Measurements from ENCODE around the gene ST3GAL4. TPM values are rescaled to one million over a fixed set of nuclear protein-coding genes. Genes with fewer than 3 reads are reported as not detected.

The ST3GAL4 gene
- total RNA-seq, 1 experiment from 2014 or later: 11.2 TPM

DNA sequence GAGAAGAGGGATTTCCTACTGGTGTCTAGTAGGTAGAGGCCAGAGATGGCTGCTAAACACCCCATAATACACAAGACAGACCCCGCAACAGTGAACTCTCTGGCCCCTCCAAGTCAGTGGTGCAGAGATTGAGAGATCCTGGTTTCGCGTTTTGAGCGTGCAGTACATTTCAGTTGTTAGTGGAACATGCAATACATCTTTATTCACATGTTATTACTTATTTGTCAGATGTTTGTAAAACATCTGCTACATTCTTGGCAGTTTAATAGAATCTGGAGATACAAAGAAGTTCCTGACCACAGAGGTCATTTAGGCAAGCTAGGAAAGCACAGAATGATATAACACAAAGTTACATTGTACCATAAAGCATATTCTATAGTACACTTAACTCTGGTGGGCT, 41.5 kb downstream of the ST3GAL4 start:
- CTCF ChIA-PET: no interaction called here
- TF ChIP-seq, protein P1, sequence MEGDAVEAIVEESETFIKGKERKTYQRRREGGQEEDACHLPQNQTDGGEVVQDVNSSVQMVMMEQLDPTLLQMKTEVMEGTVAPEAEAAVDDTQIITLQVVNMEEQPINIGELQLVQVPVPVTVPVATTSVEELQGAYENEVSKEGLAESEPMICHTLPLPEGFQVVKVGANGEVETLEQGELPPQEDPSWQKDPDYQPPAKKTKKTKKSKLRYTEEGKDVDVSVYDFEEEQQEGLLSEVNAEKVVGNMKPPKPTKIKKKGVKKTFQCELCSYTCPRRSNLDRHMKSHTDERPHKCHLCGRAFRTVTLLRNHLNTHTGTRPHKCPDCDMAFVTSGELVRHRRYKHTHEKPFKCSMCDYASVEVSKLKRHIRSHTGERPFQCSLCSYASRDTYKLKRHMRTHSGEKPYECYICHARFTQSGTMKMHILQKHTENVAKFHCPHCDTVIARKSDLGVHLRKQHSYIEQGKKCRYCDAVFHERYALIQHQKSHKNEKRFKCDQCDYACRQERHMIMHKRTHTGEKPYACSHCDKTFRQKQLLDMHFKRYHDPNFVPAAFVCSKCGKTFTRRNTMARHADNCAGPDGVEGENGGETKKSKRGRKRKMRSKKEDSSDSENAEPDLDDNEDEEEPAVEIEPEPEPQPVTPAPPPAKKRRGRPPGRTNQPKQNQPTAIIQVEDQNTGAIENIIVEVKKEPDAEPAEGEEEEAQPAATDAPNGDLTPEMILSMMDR (IDR thresholded peaks at IDR 0.05; ENCODE audit: insufficient read depth in 1 of 2, low read depth in 1 of 2, low read length in 1 of 2, severe bottlenecking in 1 of 2, unreplicated experiment in 1 of 2): no peak

DNA sequence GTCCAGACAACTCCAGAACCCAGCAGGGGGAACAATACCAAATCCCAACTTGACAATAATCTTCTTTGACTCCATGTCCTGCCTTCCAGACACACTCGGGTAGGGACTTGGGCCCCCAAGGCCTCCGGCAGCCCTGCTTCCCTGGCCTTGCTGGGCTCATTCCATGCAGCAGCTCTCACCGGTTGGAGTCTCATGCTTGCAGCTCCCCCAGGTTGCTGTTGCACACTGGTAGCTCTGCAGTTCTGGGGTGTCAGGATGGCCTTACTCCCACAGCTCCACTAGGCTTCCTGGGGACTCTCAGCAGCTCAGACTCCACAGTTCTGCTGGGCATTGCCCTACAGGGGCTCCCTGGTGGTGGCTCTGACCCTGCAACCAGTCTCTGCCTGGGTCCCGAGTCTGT, 42.8 kb downstream of the ST3GAL4 start:
- H3K9me3 Mint-ChIP-seq (ENCODE audit: unreplicated experiment): no peaks in the 10 kb centered on the region
- no peak for DNase-seq
- peaks cover 2% of the 10 kb centered on the region for H3K4me1 Mint-ChIP-seq (ENCODE audit: low read depth, unreplicated experiment)
- no peak overlapping the region for H3K27ac Mint-ChIP-seq (ENCODE audit: unreplicated experiment)
- H3K36me3 Mint-ChIP-seq (ENCODE audit: insufficient read depth, unreplicated experiment): no peaks in the 10 kb centered on the region
- Histone ChIP-seq H3K27me3 (replicated peaks; ENCODE audit: control insufficient read depth, insufficient read depth, low read length) (no peaks in the 10 kb centered on the region), H3K36me3 (ENCODE audit: control insufficient read depth, insufficient read depth, low read length) (no peaks in the 10 kb centered on the region), H3K4me1 (peaks cover 9% of the 10 kb centered on the region), H3K4me3 (ENCODE audit: low read depth, low read length) (no peak overlapping the region), H3K9me3 (peaks cover 2% of the 10 kb centered on the region; the same call in 1 of the 2 replicates)
- POLR2A ChIA-PET: no interaction called here
- H3K27me3 Mint-ChIP-seq (ENCODE audit: insufficient read depth, unreplicated experiment): no peaks in the 10 kb centered on the region
- intact Hi-C loops (cut with micrococcal nuclease; ENCODE audit: unreplicated experiment): no loop called here
- TF ChIP-seq, protein P1 (IDR thresholded peaks at IDR 0.05; ENCODE audit: insufficient read depth in 1 of 2, low read depth in 1 of 2, low read length in 1 of 2, severe bottlenecking in 1 of 2, unreplicated experiment in 1 of 2): no peak
- no TSS peak for BruUV-seq (replicated peaks)
- H3K4me3 Mint-ChIP-seq (ENCODE audit: unreplicated experiment): no peak overlapping the region
- CTCF ChIA-PET: no interaction called here

More for the DNA sequence above, 41.5 kb downstream of the ST3GAL4 start:
- DNase-seq: no peak
- Histone ChIP-seq H3K4me1 (no peaks in the 10 kb centered on the region), H3K27me3 (replicated peaks; ENCODE audit: control insufficient read depth, insufficient read depth, low read length) (no peaks in the 10 kb centered on the region), H3K4me3 (ENCODE audit: low read depth, low read length) (no peak overlapping the region), H3K36me3 (ENCODE audit: control insufficient read depth, insufficient read depth, low read length) (no peaks in the 10 kb centered on the region), H3K9me3 (peaks cover 2% of the 10 kb centered on the region; the same call in 1 of the 2 replicates)
- Mint-ChIP-seq H3K27ac (ENCODE audit: unreplicated experiment) (no peak overlapping the region), H3K9me3 (ENCODE audit: unreplicated experiment) (no peaks in the 10 kb centered on the region), H3K4me3 (ENCODE audit: unreplicated experiment) (no peak overlapping the region), H3K27me3 (ENCODE audit: insufficient read depth, unreplicated experiment) (no peaks in the 10 kb centered on the region), H3K36me3 (ENCODE audit: insufficient read depth, unreplicated experiment) (no peaks in the 10 kb centered on the region), H3K4me1 (ENCODE audit: low read depth, unreplicated experiment) (no peaks in the 10 kb centered on the region)
- no TSS peak for BruUV-seq (replicated peaks)
- intact Hi-C loops (cut with micrococcal nuclease; ENCODE audit: unreplicated experiment): no loop called here
- POLR2A ChIA-PET: no interaction called here

DNA sequence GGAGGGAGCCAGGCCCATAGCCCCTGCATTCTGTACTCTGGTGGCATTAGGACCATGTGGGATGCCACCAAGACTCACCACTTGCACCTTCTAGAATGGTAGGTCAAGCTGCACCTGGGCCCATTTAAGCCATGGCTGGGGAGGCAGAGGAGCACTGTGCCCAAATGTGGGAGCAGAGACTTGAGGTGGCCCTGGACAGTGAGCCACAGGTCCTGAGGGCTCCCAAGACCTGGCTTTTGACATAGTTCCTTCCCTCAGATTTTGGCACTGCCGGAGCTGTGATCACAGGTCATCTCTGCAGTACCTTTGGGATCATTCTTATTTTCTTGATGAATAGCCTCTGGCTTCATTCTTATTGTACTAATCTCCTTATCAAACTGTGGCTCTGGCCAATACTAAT, 43.2 kb downstream of the ST3GAL4 start:
- Mint-ChIP-seq H3K9me3 (ENCODE audit: unreplicated experiment) (no peaks in the 10 kb centered on the region), H3K27ac (ENCODE audit: unreplicated experiment) (no peak overlapping the region), H3K4me1 (ENCODE audit: low read depth, unreplicated experiment) (peaks cover 6% of the 10 kb centered on the region), H3K4me3 (ENCODE audit: unreplicated experiment) (no peak overlapping the region), H3K36me3 (ENCODE audit: insufficient read depth, unreplicated experiment) (no peaks in the 10 kb centered on the region), H3K27me3 (ENCODE audit: insufficient read depth, unreplicated experiment) (no peaks in the 10 kb centered on the region)
- H3K4me3 ChIP-seq (ENCODE audit: low read depth, low read length): no peak overlapping the region
- intact Hi-C loops (cut with micrococcal nuclease; ENCODE audit: unreplicated experiment): no loop called here
- no TSS peak for BruUV-seq (replicated peaks)
- ChIA-PET CTCF (no interaction called here), POLR2A (no interaction called here)
- H3K27me3 ChIP-seq (replicated peaks; ENCODE audit: control insufficient read depth, insufficient read depth, low read length): no peaks in the 10 kb centered on the region
- TF ChIP-seq, protein P1 (IDR thresholded peaks at IDR 0.05; ENCODE audit: insufficient read depth in 1 of 2, low read depth in 1 of 2, low read length in 1 of 2, severe bottlenecking in 1 of 2, unreplicated experiment in 1 of 2): no peak
- peaks cover 2% of the 10 kb centered on the region; the same call in 1 of the 2 replicates for H3K9me3 ChIP-seq
- H3K4me1 ChIP-seq: peaks cover 13% of the 10 kb centered on the region
- DNase-seq: no peak
- H3K36me3 ChIP-seq (ENCODE audit: control insufficient read depth, insufficient read depth, low read length): no peaks in the 10 kb centered on the region
